HepG2 (cell line): ENCODE data around the gene DEFB131B. TPM values are rescaled to one million over a fixed set of nuclear protein-coding genes. Genes with fewer than 3 reads are reported as not detected.

Experiments used
- BCL6 ChIP-seq: IDR thresholded peaks from 2 replicates; pipeline ENCODE4 v1.6.1; 2016; ENCODE audit warnings: missing genetic modification reagents, missing compliant biosample characterization
- CAMTA2 ChIP-seq: sonication (generic); formaldehyde crosslinking; IDR thresholded peaks from 2 replicates; pipeline ENCODE4 v1.4.0; 2020; ENCODE audit warnings: mild to moderate bottlenecking, missing genetic modification reagents, borderline replicate concordance
- CBX1 ChIP-seq: IDR thresholded peaks from one replicate; pipeline ENCODE4 v1.6.1; 2016; ENCODE audit warnings: antibody characterized with exemption, low read depth
- DMAP1 ChIP-seq: IDR thresholded peaks from 2 replicates; pipeline ENCODE4 v1.6.1; 2016
- HDAC2 ChIP-seq: sonication (generic); formaldehyde crosslinking; IDR thresholded peaks from 2 replicates; pipeline ENCODE4 v1.4.0; 2020; ENCODE audit warnings: missing genetic modification reagents
- HMG20B ChIP-seq: conservative IDR thresholded peaks from 2 replicates; pipeline ENCODE4 v1.6.1; 2016; ENCODE audit warnings: missing genetic modification reagents, missing compliant biosample characterization
- HNF1B ChIP-seq: sonication (generic); formaldehyde crosslinking; IDR thresholded peaks from 2 replicates; pipeline ENCODE4 v1.5.1; 2020; ENCODE audit warnings: mild to moderate bottlenecking, moderate library complexity, missing genetic modification reagents
- IRF2 ChIP-seq: IDR thresholded peaks from 2 replicates; pipeline ENCODE4 v1.6.1; 2018; ENCODE audit warnings: missing genetic modification reagents, missing compliant biosample characterization
- KAT2B ChIP-seq: fragments of 150-350 bp; IDR thresholded peaks from 2 replicates; pipeline ENCODE4 v1.6.1; 2014; ENCODE audit warnings: low read depth, low read length, borderline replicate concordance
- KAT8 ChIP-seq: IDR thresholded peaks from 2 replicates; pipeline ENCODE4 v1.6.1; 2016; ENCODE audit warnings: missing genetic modification reagents, missing compliant biosample characterization
- KDM2A ChIP-seq: sonication (generic); formaldehyde crosslinking; IDR thresholded peaks from 2 replicates; pipeline ENCODE4 v1.4.0; 2020; ENCODE audit warnings: low read depth, missing genetic modification reagents, borderline replicate concordance
- KMT2B ChIP-seq: IDR thresholded peaks from 2 replicates; pipeline ENCODE4 v1.6.1; 2016; ENCODE audit warnings: missing genetic modification reagents, missing compliant biosample characterization
- NR2F6 ChIP-seq, 2 experiments: IDR thresholded peaks; 2 replicates each; pipeline ENCODE4 v1.6.1; 2016; ENCODE audit warnings: antibody characterized with exemption in 1 of 2, mild to moderate bottlenecking in 1 of 2
- SMAD9 ChIP-seq: sonication (generic); formaldehyde crosslinking; IDR thresholded peaks from 2 replicates; pipeline ENCODE4 v1.5.1; 2020; ENCODE audit warnings: mild to moderate bottlenecking, missing genetic modification reagents
- STAT5B ChIP-seq: sonication (generic); formaldehyde crosslinking; IDR thresholded peaks from 2 replicates; pipeline ENCODE4 v1.4.0; 2020; ENCODE audit warnings: missing genetic modification reagents
- TCF12 ChIP-seq, 2 experiments: fragments of 450-650 bp in 1 of 2; sonication (generic) in 1 of 2; formaldehyde crosslinking in 1 of 2; IDR thresholded peaks; 2 replicates each; pipeline versions ENCODE4 v1.6.1 to v1.8.0; 2017 to 2022; ENCODE audit warnings: antibody characterized with exemption in 1 of 2, mild to moderate bottlenecking in 1 of 2, missing genetic modification reagents in 1 of 2, moderate library complexity in 1 of 2
- THAP7 ChIP-seq: sonication (generic); formaldehyde crosslinking; IDR thresholded peaks from 2 replicates; pipeline ENCODE4 v1.8.1; 2023; ENCODE audit warnings: mild to moderate bottlenecking, missing genetic modification reagents
- ZHX1 ChIP-seq: sonication (generic); formaldehyde crosslinking; IDR thresholded peaks from 2 replicates; pipeline ENCODE4 v1.8.1; 2022; ENCODE audit warnings: low read depth, mild to moderate bottlenecking, missing genetic modification reagents
- ZNF44 ChIP-seq: sonication (generic); formaldehyde crosslinking; IDR thresholded peaks from 2 replicates; pipeline ENCODE4 v1.5.1; 2020; ENCODE audit warnings: mild to moderate bottlenecking, missing genetic modification reagents
- ZNF460 ChIP-seq: sonication (generic); formaldehyde crosslinking; IDR thresholded peaks from 2 replicates; pipeline ENCODE4 v1.5.1; 2020; ENCODE audit warnings: missing genetic modification reagents, mild to moderate bottlenecking, borderline replicate concordance
- ZNF550 ChIP-seq: sonication (generic); formaldehyde crosslinking; IDR thresholded peaks from 2 replicates; pipeline ENCODE4 v1.4.0; 2020; ENCODE audit warnings: mild to moderate bottlenecking, missing genetic modification reagents, borderline replicate concordance
- ZNF691 ChIP-seq: sonication (generic); formaldehyde crosslinking; IDR thresholded peaks from 2 replicates; pipeline ENCODE4 v1.4.0; 2020; ENCODE audit warnings: missing genetic modification reagents, low read depth, mild to moderate bottlenecking, borderline replicate concordance
- ZNF720 ChIP-seq: sonication (generic); formaldehyde crosslinking; IDR thresholded peaks from 2 replicates; pipeline ENCODE4 v1.4.0; 2020; ENCODE audit warnings: missing genetic modification reagents
- ZNF790 ChIP-seq: sonication (generic); formaldehyde crosslinking; IDR thresholded peaks from 2 replicates; pipeline ENCODE4 v1.8.0; 2022; ENCODE audit warnings: missing genetic modification reagents, mild to moderate bottlenecking, borderline replicate concordance
- ZSCAN31 ChIP-seq: sonication (generic); formaldehyde crosslinking; IDR thresholded peaks from 2 replicates; pipeline ENCODE4 v1.5.0; 2020; ENCODE audit warnings: low read depth, mild to moderate bottlenecking, missing genetic modification reagents
- polyA plus RNA-seq, 8 experiments: library from polyadenylated mRNA; depleted of rRNA in 3 of 8; stranded (reverse) in 7 of 8; unstranded in 1 of 8; fragments of >200 nt; fragmentation: Illumina TruSeq in 4 of 8; extraction: Trizol in 4 of 8; gene quantifications; 2 replicates each; pipeline versions ENCODE4 v1.2.1 to v1.2.3, GENCODE V29; 2011 to 2016; ENCODE audit warnings: low read depth in 4 of 8, missing spikeins in 1 of 8, mixed read lengths in 1 of 8; ENCODE audit not compliant: insufficient read depth in 1 of 8
- total RNA-seq, 5 experiments: library from RNA; depleted of rRNA; stranded (reverse); fragments of >200 nt; fragmentation: Illumina TruSeq; extraction: Trizol; gene quantifications; 2 replicates each; pipeline ENCODE4 v1.2.3, GENCODE V29; 2016; ENCODE audit warnings: low read depth in 1 of 5

The DEFB131B gene
- total and polyA plus RNA-seq, 2 of the 13 experiments (the other 11 are each of a cell fraction or from before 2014, with no cell fraction given): not detected

- no peak for TF ChIP-seq TCF12 (IDR thresholded peaks at IDR 0.05)
- no peak for TF ChIP-seq TCF12 (CRISPR knock-in tag; IDR thresholded peaks at IDR 0.05)
- TF ChIP-seq ZHX1 (CRISPR knock-in tag): 0 out of 2 replicates have a peak, but pooled peaks have one; percentile 43
- no peak for TF ChIP-seq THAP7 (CRISPR knock-in tag)
- TF ChIP-seq HDAC2: no peak
- no peak for TF ChIP-seq CBX1
- TF ChIP-seq CAMTA2: no peak
- 0 out of 2 replicates have a peak, but pooled peaks have one; percentile 16 for TF ChIP-seq ZNF44
- TF ChIP-seq ZSCAN31 (CRISPR knock-in tag): peak; percentile 19
- TF ChIP-seq HNF1B (CRISPR knock-in tag): no peak; the same call in 1 of the 2 replicates
- no peak for TF ChIP-seq HMG20B (CRISPR knock-in tag)
- TF ChIP-seq BCL6 (CRISPR knock-in tag): 0 out of 2 replicates have a peak, but pooled peaks have one; percentile 8
- no peak for TF ChIP-seq IRF2 (CRISPR knock-in tag)
- TF ChIP-seq KMT2B (CRISPR knock-in tag): no peak; the same call in none of the 2 replicates
- no peak for TF ChIP-seq ZNF720 (CRISPR knock-in tag)
- TF ChIP-seq NR2F6 (IDR thresholded peaks at IDR 0.05): peak; percentile 73
- peak; percentile 79 for TF ChIP-seq NR2F6 (CRISPR knock-in tag; IDR thresholded peaks at IDR 0.05)
- TF ChIP-seq ZNF460: no peak
- peak; percentile 19 for TF ChIP-seq KDM2A (CRISPR knock-in tag)
- no peak for TF ChIP-seq ZNF550 (CRISPR knock-in tag)
- TF ChIP-seq DMAP1 (CRISPR knock-in tag): peak; percentile 36; the same call in 1 of the 2 replicates
- no peak for TF ChIP-seq KAT2B
- TF ChIP-seq ZNF790 (CRISPR knock-in tag): no peak; the same call in 1 of the 2 replicates
- no peak for TF ChIP-seq SMAD9
- no peak for TF ChIP-seq STAT5B (CRISPR knock-in tag)
- TF ChIP-seq ZNF691 (CRISPR knock-in tag): no peak
- TF ChIP-seq KAT8 (CRISPR knock-in tag): peak; percentile 55; the same call in 1 of the 2 replicates
These were observed 50.6 kb downstream of the DEFB131B start, which contains the start of gene RNF121 (continued) for GRCh38 chr11:71928737-71929443.
